Stomach smooth muscle (tissue), 2 donors: Measurements from ENCODE around the gene AP1G2.
"Not testable (repeated sequence)": the region's sequence is repeated elsewhere in the genome, so short reads cannot be mapped to it uniquely, and the experiment has no call there.

ENCODE experiments used
- H3K27ac ChIP-seq: one replicate; pipeline ENCODE4 v1.7.0; 2013; ENCODE audit warnings: mild to moderate bottlenecking, low read length, inconsistent platforms
- H3K27me3 ChIP-seq, 2 donors: one replicate each; pipeline ENCODE4 v1.7.0; 2013; ENCODE audit warnings: low read length in 2 of 2; ENCODE audit not compliant: insufficient read depth in 2 of 2, control insufficient read depth in 1 of 2
- H3K36me3 ChIP-seq, 2 donors: one replicate each; pipeline ENCODE4 v1.7.0; 2013; ENCODE audit warnings: low read length in 2 of 2; ENCODE audit not compliant: control insufficient read depth in 2 of 2, insufficient read depth in 2 of 2
- H3K4me1 ChIP-seq: one replicate; pipeline ENCODE4 v1.7.0; 2013; ENCODE audit warnings: low read length; ENCODE audit not compliant: control insufficient read depth, insufficient read depth
- H3K4me3 ChIP-seq, 2 donors: one replicate each; pipeline ENCODE4 v1.7.0; 2013; ENCODE audit warnings: low read length in 2 of 2
- H3K9ac ChIP-seq, 2 donors: one replicate each; pipeline ENCODE4 v1.7.0; 2013; ENCODE audit warnings: low read length in 2 of 2, mild to moderate bottlenecking in 1 of 2
- H3K9me3 ChIP-seq, 2 donors: one replicate each; pipeline ENCODE4 v1.7.0; 2013; ENCODE audit warnings: low read length in 2 of 2; ENCODE audit not compliant: control insufficient read depth in 2 of 2
- donor health status: healthy.
- donor health status: Pancreatic carcinoma.

The AP1G2 gene

GRCh38 chr14:23567186-23568020 lies at the start of gene AP1G2:
AP1G2 (minus strand) TSS chr14:23567791; CDS start chr14:23567314, 477 bp downstream.
- Histone ChIP-seq H3K9me3 (no peaks in the 10 kb centered on the region), H3K4me1 (peaks cover 15% of the 10 kb centered on the region), H3K9ac (peak within 1 kb of the TSS; percentile 73 to 80), H3K36me3 (no peaks in the 10 kb centered on the region), H3K27me3 (peaks cover 6 to 7% of the 10 kb centered on the region in 2 donors), H3K27ac (peak within 1 kb of the TSS; percentile 49), H3K4me3 (peak within 1 kb of the TSS; percentile 81 to 87)

- Histone ChIP-seq H3K4me1 (no peaks in the 10 kb centered on the region), H3K9ac (no peak overlapping the region), H3K9me3 (no peaks in the 10 kb centered on the region), H3K27ac (no peak overlapping the region), H3K4me3 (no peak overlapping the region), H3K27me3 (peaks cover 0 to 11% of the 10 kb centered on the region in 2 donors), H3K36me3 (no peaks in the 10 kb centered on the region)
These were observed 48.3 kb upstream of the AP1G2 start for GRCh38 chr14:23615856-23616255.

- Histone ChIP-seq H3K27ac (no peak overlapping the region), H3K4me3 (no peak overlapping the region), H3K36me3 (no peaks in the 10 kb centered on the region), H3K9me3 (no peaks in the 10 kb centered on the region), H3K27me3 (peaks cover 0 to 11% of the 10 kb centered on the region in 2 donors), H3K9ac (no peak overlapping the region), H3K4me1 (no peaks in the 10 kb centered on the region)
These were observed 46.8 kb upstream of the AP1G2 start for GRCh38 chr14:23614395-23614828.

GRCh38 chr14:23613242-23614070 lies 45.9 kb upstream of the AP1G2 start:
- Histone ChIP-seq H3K9ac (no peak overlapping the region), H3K36me3 (no peaks in the 10 kb centered on the region), H3K4me1 (no peaks in the 10 kb centered on the region), H3K4me3 (no peak overlapping the region), H3K27ac (no peak overlapping the region), H3K9me3 (no peaks in the 10 kb centered on the region), H3K27me3 (peaks cover 0 to 11% of the 10 kb centered on the region in 2 donors)

GRCh38 chr14:23612802-23613201 lies 45.2 kb upstream of the AP1G2 start:
- no peaks in the 10 kb centered on the region for H3K4me1 ChIP-seq
- H3K9ac ChIP-seq: no peak overlapping the region

GRCh38 chr14:23612354-23612732 lies 44.8 kb upstream of the AP1G2 start:
- Histone ChIP-seq H3K9me3 (no peaks in the 10 kb centered on the region), H3K36me3 (no peaks in the 10 kb centered on the region), H3K4me1 (no peaks in the 10 kb centered on the region), H3K27me3 (peaks cover 0 to 11% of the 10 kb centered on the region in 2 donors), H3K9ac (no peak overlapping the region), H3K27ac (no peak overlapping the region), H3K4me3 (no peak overlapping the region)

More at GRCh38 chr14:23612802-23613201, 45.2 kb upstream of the AP1G2 start:
- Histone ChIP-seq H3K9me3 (no peaks in the 10 kb centered on the region), H3K36me3 (no peaks in the 10 kb centered on the region), H3K27me3 (peaks cover 0 to 11% of the 10 kb centered on the region in 2 donors), H3K4me3 (no peak overlapping the region), H3K27ac (no peak overlapping the region)

- Histone ChIP-seq H3K27me3 (peaks cover 0 to 13% of the 10 kb centered on the region in 2 donors), H3K9ac (no peak overlapping the region), H3K36me3 (no peaks in the 10 kb centered on the region), H3K4me3 (no peak overlapping the region), H3K4me1 (no peaks in the 10 kb centered on the region), H3K9me3 (no peaks in the 10 kb centered on the region), H3K27ac (no peak overlapping the region)
These were observed 43.3 kb upstream of the AP1G2 start for GRCh38 chr14:23610815-23611289.

- peaks cover 0 to 13% of the 10 kb centered on the region in 2 donors for H3K27me3 ChIP-seq
- H3K9ac ChIP-seq: no peak overlapping the region
- H3K9me3 ChIP-seq: no peaks in the 10 kb centered on the region
- H3K4me1 ChIP-seq: no peaks in the 10 kb centered on the region
- H3K36me3 ChIP-seq: no peaks in the 10 kb centered on the region
- H3K4me3 ChIP-seq: no peak overlapping the region
- no peak overlapping the region for H3K27ac ChIP-seq
These were observed 42.7 kb upstream of the AP1G2 start for GRCh38 chr14:23610090-23610814.

- H3K36me3 ChIP-seq, H3K4me1 ChIP-seq, H3K9ac ChIP-seq, H3K9me3 ChIP-seq, H3K27ac ChIP-seq, H3K4me3 ChIP-seq: not testable (repeated sequence)
- H3K27me3 ChIP-seq: peaks cover 0 to 12% of the 10 kb centered on the region in 2 donors
These were observed 42.0 kb upstream of the AP1G2 start for GRCh38 chr14:23609411-23610089.

GRCh38 chr14:23609001-23609400 lies 41.4 kb upstream of the AP1G2 start:
- H3K9ac ChIP-seq: no peak overlapping the region
- no peak overlapping the region for H3K4me3 ChIP-seq
- no peaks in the 10 kb centered on the region for H3K36me3 ChIP-seq
- no peaks in the 10 kb centered on the region for H3K4me1 ChIP-seq
- H3K27ac ChIP-seq: no peak overlapping the region
- no peaks in the 10 kb centered on the region for H3K9me3 ChIP-seq
- peaks cover 0 to 9% of the 10 kb centered on the region in 2 donors for H3K27me3 ChIP-seq
